BLaER1 treated with 17β-estradiol and CSF1 and Interleukin-3, amounts not matched to agents 10 nM and 100 nM (cell line): Measurements from ENCODE around the gene ARMC2.
A peak's percentile ranks its signal among the peaks of the same experiment; 100 is the strongest.

Experiments
- H3K27ac ChIP-seq, 11 experiments: shearing (Covaris generic); formaldehyde crosslinking; 2 replicates each; pipeline ENCODE4 v1.8.1; 2022
- H3K27me3 ChIP-seq, 11 experiments: shearing (Covaris generic); formaldehyde crosslinking; 2 replicates each; pipeline ENCODE4 v1.8.1; 2022
- H3K36me3 ChIP-seq, 11 experiments: shearing (Covaris generic); formaldehyde crosslinking; 2 replicates each; pipeline ENCODE4 v1.8.1; 2022
- H3K4me1 ChIP-seq, 10 experiments: shearing (Covaris generic); formaldehyde crosslinking; 2 replicates each; pipeline ENCODE4 v1.8.1; 2022
- H3K4me2 ChIP-seq, 11 experiments: shearing (Covaris generic); formaldehyde crosslinking; 2 replicates each; pipeline ENCODE4 v1.8.1; 2022
- H3K4me3 ChIP-seq, 10 experiments: shearing (Covaris generic); formaldehyde crosslinking; 2 replicates each; pipeline ENCODE4 v1.8.1; 2022
- H3K9ac ChIP-seq, 11 experiments: shearing (Covaris generic); formaldehyde crosslinking; 2 replicates each; pipeline ENCODE4 v1.8.1; 2022
- H3K9me3 ChIP-seq, 11 experiments: shearing (Covaris generic); formaldehyde crosslinking; replicated peaks in 1 of 11; 2 replicates each; pipeline ENCODE4 v1.8.1; 2022
- H4K20me1 ChIP-seq, 11 experiments: shearing (Covaris generic); formaldehyde crosslinking; 2 replicates each; pipeline ENCODE4 v1.8.1; 2022
- Cebpa-rat ChIP-seq, 11 experiments: shearing (Covaris generic); IDR thresholded peaks; 2 replicates each; pipeline ENCODE4 v1.8.1; 2022

The ARMC2 gene

DNA sequence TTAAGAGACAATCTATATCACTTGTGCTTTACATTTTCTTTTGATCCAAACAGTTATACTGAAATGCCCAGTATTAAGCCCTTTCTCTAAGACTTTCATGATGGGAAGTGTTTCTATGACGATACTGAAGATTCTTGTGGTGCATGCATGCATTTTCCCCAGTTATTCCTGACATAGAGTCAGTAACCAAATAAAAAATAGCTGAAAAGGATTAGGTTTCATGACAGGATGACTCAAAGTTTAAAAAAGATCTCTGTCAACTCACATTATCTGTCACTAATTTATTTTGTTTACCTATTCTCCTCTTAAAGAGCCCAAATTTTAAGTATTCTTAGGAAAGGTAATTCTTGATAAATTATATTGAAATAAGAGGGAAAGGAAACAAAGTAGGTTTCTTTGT, 148.0 kb downstream of the ARMC2 start:
- Histone ChIP-seq H3K27me3 (no peaks in the 10 kb centered on the region), H3K9ac (no peak overlapping the region), H3K9me3 (no peaks in the 10 kb centered on the region), H4K20me1 (peaks cover 0 to 2% (median 0%) of the 10 kb centered on the region in 11 experiments; a peak in 3 of 22 replicates), H3K4me2 (no peak overlapping the region), H3K27ac (no peak overlapping the region), H3K4me3 (no peak overlapping the region), H3K36me3 (peaks cover 0 to 96% (median 18%) of the 10 kb centered on the region in 11 experiments; a peak in 14 of 22 replicates), H3K4me1 (peaks cover 0 to 4% (median 0%) of the 10 kb centered on the region in 10 experiments; a peak in 6 of 20 replicates)
- no peak for TF ChIP-seq Cebpa-rat (IDR thresholded peaks at IDR 0.05)

DNA sequence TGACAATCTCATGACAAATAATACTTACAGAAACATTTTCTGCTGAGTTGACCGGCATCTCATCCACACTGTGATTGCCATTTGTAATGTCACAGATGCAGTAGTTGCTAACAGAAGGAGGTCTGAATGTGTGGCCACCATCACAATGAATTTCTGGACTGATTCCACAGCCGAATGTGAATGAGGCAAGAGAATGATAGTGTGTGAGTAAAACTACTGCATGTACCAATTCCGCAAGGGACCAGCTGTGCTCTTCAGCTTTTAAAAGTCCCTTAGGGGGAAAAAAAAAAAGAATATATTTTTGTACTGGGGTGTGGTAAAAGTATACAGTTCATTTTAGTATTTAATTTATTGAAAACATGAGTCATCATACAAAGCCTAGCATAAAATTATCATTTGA, 150.3 kb downstream of the ARMC2 start:
- Histone ChIP-seq H3K4me1 (peaks cover 0 to 25% (median 0%) of the 10 kb centered on the region in 10 experiments; a peak in 6 of 20 replicates), H3K27ac (no peak overlapping the region), H3K27me3 (no peaks in the 10 kb centered on the region), H4K20me1 (peaks cover 0 to 23% (median 0%) of the 10 kb centered on the region in 11 experiments; a peak in 4 of 22 replicates), H3K36me3 (peaks cover 0 to 77% (median 15%) of the 10 kb centered on the region in 11 experiments; a peak in 12 of 22 replicates), H3K9ac (no peak overlapping the region), H3K4me3 (no peak overlapping the region), H3K4me2 (no peak overlapping the region), H3K9me3 (no peaks in the 10 kb centered on the region)
- no peak for TF ChIP-seq Cebpa-rat (IDR thresholded peaks at IDR 0.05)

DNA sequence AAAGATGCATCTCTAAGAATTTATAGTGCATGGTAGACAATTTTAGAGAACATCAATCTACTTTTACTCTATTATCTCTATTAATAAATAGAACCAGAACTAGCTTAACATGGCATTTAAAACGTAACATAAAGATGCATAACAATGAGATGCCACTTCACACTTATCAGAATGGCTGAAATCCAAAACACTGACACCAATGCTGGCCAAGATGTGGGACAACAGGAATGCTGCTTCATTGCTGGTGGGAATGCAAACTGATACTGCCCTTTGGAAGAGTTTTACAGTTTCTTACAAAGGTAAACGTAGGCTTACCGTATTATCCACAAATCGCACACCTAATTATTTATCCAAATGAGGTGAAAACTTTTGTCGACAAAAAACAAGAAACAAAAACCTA, 151.2 kb downstream of the ARMC2 start:
- peaks cover 0 to 67% (median 15%) of the 10 kb centered on the region in 11 experiments; a peak in 12 of 22 replicates for H3K36me3 ChIP-seq
- peaks cover 0 to 31% (median 0%) of the 10 kb centered on the region in 10 experiments; a peak in 6 of 20 replicates for H3K4me1 ChIP-seq
- H3K27ac ChIP-seq, result no peak overlapping the region
- no peaks in the 10 kb centered on the region for H3K9me3 ChIP-seq
- TF ChIP-seq Cebpa-rat (IDR thresholded peaks at IDR 0.05), result no peak
- no peak overlapping the region for H3K9ac ChIP-seq
- peaks cover 0 to 33% (median 0%) of the 10 kb centered on the region in 11 experiments; a peak in 5 of 22 replicates for H4K20me1 ChIP-seq
- no peaks in the 10 kb centered on the region for H3K27me3 ChIP-seq
- no peak overlapping the region for H3K4me3 ChIP-seq
- H3K4me2 ChIP-seq, result no peak overlapping the region

DNA sequence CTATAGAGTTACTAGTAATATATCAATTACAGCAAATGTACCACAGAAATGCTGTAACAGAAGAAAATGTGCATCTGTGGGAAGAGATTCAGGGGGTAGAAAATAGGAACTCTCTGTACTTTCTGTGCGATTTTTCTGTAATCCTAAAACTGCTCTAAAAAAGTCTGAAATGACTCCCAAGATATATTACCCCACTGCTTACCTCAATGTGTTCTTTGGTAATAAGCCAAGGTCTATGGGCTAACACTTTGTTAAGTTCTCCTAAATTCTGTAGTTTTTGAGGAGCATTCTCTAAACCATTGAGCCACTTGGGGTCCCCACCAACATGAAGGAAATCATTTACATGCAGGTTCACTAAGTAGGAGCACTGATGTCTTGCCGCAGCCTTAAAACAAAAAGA, 152.1 kb downstream of the ARMC2 start:
- Histone ChIP-seq H3K4me2 (no peak overlapping the region), H3K27me3 (no peaks in the 10 kb centered on the region), H3K9ac (no peak overlapping the region), H3K4me1 (peaks cover 0 to 31% (median 0%) of the 10 kb centered on the region in 10 experiments; a peak in 6 of 20 replicates), H3K4me3 (no peak overlapping the region), H3K27ac (no peak overlapping the region), H3K36me3 (peaks cover 0 to 60% (median 15%) of the 10 kb centered on the region in 11 experiments; a peak in 12 of 22 replicates), H4K20me1 (peaks cover 0 to 41% (median 0%) of the 10 kb centered on the region in 11 experiments; a peak in 6 of 22 replicates), H3K9me3 (no peaks in the 10 kb centered on the region)
- TF ChIP-seq Cebpa-rat (IDR thresholded peaks at IDR 0.05), result no peak

DNA sequence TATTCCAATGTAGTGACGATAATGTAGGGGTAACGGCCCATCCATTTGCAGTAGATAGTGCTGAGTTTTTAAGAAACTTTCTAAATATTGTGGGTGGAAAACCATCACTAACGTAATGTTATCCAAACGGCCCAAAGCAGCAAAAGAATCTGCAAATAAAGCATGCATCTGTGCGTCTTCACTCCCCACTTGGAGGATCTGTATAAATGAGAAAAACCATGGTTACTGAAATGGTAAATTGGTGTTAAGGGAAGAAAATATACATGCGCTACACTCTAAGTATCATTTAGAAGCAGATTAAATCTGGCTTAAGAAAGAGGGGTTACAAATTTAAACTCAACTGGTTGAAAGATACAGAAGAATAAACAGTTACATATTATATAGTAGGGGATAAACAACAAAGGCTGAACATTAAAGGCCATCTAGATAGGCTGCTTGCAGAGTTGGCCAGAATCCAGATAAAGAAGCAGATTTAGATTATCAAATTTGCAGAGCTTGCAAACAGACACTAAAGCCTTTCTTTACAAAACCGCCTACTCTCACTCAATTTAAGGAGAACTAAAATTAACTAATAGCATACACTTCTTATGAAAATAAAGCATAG, 153.2 kb downstream of the ARMC2 start:
- no peak overlapping the region for H3K9ac ChIP-seq
- no peak for TF ChIP-seq Cebpa-rat (IDR thresholded peaks at IDR 0.05)
- peak overlapping the region in 3 of 11 experiments; percentile 28 to 55 (median 42); a peak in 5 of 22 replicates for H3K4me2 ChIP-seq
- H3K4me1 ChIP-seq, result peaks cover 0 to 31% (median 0%) of the 10 kb centered on the region in 10 experiments; a peak in 6 of 20 replicates
- H3K4me3 ChIP-seq, result no peak overlapping the region
- H3K36me3 ChIP-seq, result peaks cover 0 to 50% (median 15%) of the 10 kb centered on the region in 11 experiments; a peak in 12 of 22 replicates
- H3K27me3 ChIP-seq, result peaks cover 0 to under 1% (median 0%) of the 10 kb centered on the region in 11 experiments; a peak in 4 of 22 replicates
- no peak overlapping the region for H3K27ac ChIP-seq
- peaks cover 0 to 49% (median 0%) of the 10 kb centered on the region in 11 experiments; a peak in 6 of 22 replicates for H4K20me1 ChIP-seq
- no peaks in the 10 kb centered on the region for H3K9me3 ChIP-seq

DNA sequence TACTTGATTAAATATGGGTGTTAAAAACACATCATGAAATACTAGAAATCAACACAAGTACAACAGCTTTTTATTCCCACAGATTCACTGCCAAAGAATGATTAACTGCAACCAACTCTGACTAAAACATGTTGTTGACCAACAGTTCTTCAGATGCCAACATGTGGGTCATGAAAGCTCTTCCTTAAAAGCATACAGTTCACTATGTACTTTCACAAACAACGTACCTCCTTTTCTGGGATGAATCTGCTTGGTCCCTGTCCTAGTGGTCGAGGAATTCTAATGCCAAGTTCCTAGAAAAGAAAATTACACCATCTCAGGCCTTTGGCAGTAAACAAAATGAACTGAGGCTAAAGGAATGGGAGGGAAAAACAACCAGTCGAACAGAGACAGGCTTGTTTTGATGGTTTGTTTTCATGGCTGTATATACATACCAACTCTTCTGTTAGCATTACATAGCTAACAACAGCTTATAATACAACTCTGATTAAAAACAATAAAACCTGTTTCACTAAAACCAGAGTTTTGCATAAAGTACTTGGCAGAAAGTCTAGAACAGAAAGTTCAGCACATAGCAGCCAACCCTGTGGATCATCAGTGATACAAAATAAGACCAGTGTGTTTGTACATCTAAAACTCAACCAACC, 154.0 kb downstream of the ARMC2 start:
- Histone ChIP-seq H3K4me1 (peaks cover 0 to 38% (median 0%) of the 10 kb centered on the region in 10 experiments; a peak in 6 of 20 replicates), H3K9ac (no peak overlapping the region), H3K9me3 (no peaks in the 10 kb centered on the region), H3K36me3 (peaks cover 0 to 44% (median 15%) of the 10 kb centered on the region in 11 experiments; a peak in 12 of 22 replicates), H3K27me3 (peaks cover 0 to 9% (median 7%) of the 10 kb centered on the region in 11 experiments; a peak in 18 of 22 replicates), H3K4me3 (no peak overlapping the region), H3K4me2 (peak overlapping the region in 3 of 11 experiments; percentile 28 to 55 (median 42); a peak in 5 of 22 replicates), H3K27ac (no peak overlapping the region), H4K20me1 (peaks cover 0 to 57% (median 5%) of the 10 kb centered on the region in 11 experiments; a peak in 7 of 22 replicates)
- TF ChIP-seq Cebpa-rat (IDR thresholded peaks at IDR 0.05), result no peak

DNA sequence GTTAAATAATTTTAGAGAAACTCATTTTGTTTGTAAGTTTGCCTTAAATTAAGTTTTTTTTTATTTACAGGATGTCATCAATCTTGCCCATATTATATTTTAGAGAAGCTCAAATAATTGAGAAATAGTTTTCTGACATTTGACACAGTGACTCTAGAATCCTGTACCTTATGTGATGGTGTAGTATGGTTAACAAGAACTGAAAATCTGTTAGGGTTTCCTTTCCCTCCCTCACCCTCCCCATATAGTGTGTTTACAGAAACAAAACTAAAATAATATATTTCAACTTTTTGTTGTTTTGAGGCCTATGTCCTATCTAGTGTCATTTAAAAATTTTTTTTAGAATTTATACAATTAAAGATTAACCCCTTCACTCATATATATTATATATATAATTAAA, 154.7 kb downstream of the ARMC2 start:
- no peak overlapping the region for H3K27ac ChIP-seq
- TF ChIP-seq Cebpa-rat (IDR thresholded peaks at IDR 0.05), result no peak
- no peaks in the 10 kb centered on the region for H3K9me3 ChIP-seq
- H3K9ac ChIP-seq, result no peak overlapping the region
- peaks cover 0 to 64% (median 6%) of the 10 kb centered on the region in 11 experiments; a peak in 10 of 22 replicates for H4K20me1 ChIP-seq
- peak overlapping the region in 1 of 11 experiments; percentile 55; a peak in 1 of 22 replicates for H3K4me2 ChIP-seq
- peaks cover 0 to 45% (median 0%) of the 10 kb centered on the region in 10 experiments; a peak in 6 of 20 replicates for H3K4me1 ChIP-seq
- H3K4me3 ChIP-seq, result no peak overlapping the region
- peaks cover 2 to 16% (median 14%) of the 10 kb centered on the region in 11 experiments for H3K27me3 ChIP-seq
- H3K36me3 ChIP-seq, result peaks cover 0 to 37% (median 15%) of the 10 kb centered on the region in 11 experiments; a peak in 12 of 22 replicates

DNA sequence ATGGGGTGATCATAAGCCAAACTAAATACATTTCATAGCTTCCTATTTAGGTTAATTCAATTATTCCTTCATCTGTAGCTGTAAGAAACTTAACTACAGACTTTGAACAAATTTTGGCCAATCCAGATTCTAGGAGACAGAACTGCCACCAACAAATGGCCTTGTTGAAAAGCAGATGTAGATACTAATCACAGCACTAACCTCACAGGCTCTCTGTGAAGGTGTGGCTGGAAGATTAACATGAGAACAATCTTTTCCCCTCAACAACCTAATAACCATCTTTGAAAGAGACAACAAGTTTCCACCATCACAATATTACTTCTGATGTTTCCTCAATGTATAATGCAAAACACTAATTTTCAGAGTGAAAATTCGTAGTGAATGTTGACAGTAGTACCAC, 158.6 kb downstream of the ARMC2 start:
- Histone ChIP-seq H3K27me3 (peaks cover 12 to 55% (median 51%) of the 10 kb centered on the region in 11 experiments), H3K36me3 (peaks cover 0 to 3% (median 0%) of the 10 kb centered on the region in 11 experiments; a peak in 2 of 22 replicates), H3K4me1 (peaks cover 5 to 44% (median 9%) of the 10 kb centered on the region in 10 experiments; a peak in 11 of 20 replicates), H3K27ac (no peak overlapping the region), H3K4me2 (peak overlapping the region in 3 of 11 experiments; percentile 78 to 89 (median 89); a peak in 5 of 22 replicates), H3K4me3 (no peak overlapping the region; a peak in 1 of 20 replicates), H4K20me1 (peaks cover 0 to 64% (median 10%) of the 10 kb centered on the region in 11 experiments; a peak in 12 of 22 replicates), H3K9ac (peak overlapping the region in 1 of 11 experiments; percentile 2; a peak in 1 of 22 replicates), H3K9me3 (no peaks in the 10 kb centered on the region)
- no peak for TF ChIP-seq Cebpa-rat (IDR thresholded peaks at IDR 0.05)
